Endothelial cell of umbilical vein (primary cell): ENCODE measurements around the gene SAMD7. TPM values are rescaled to one million over a fixed set of nuclear protein-coding genes. Genes with fewer than 3 reads are reported as not detected.

Experiments used
- BruUV-seq: library from RNA; stranded (reverse); fragments of 400-500 nt; replicated peaks from 2 replicates; lab custom pipeline; 2021; lab: Mats Ljungman, UMichigan
- CTCF ChIA-PET: fragments of 300-600, 350-600 bp; sonication (Branson Sonifier 250); formaldehyde crosslinking; loops from one replicate; lab custom pipeline; 2021; ENCODE audit warnings: antibody characterized with exemption, inconsistent platforms; lab: Charles Lee
- POLR2A ChIA-PET: fragments of 300-600, 350-600 bp; sonication (Branson Sonifier 250); formaldehyde crosslinking; loops from one replicate; lab custom pipeline; 2021; ENCODE audit warnings: antibody characterized with exemption, inconsistent platforms; lab: Charles Lee
- DNase-seq: peaks from one replicate; pipeline ENCODE4 v3.0.0-alpha.2; 2011; ENCODE audit warnings: low read depth, low spot score
- FAIRE-seq: peaks from 2 replicates; lab custom pipeline; 2011; peaks lifted over from hg19 to GRCh38; lab: Jason Lieb, UNC
- H2AFZ ChIP-seq: 2 replicates; pipeline ENCODE4 v1.6.0; 2012; ENCODE audit warnings: low read depth, low read length, control low read depth, inconsistent platforms
- H3K27ac ChIP-seq: 2 replicates; pipeline ENCODE4 v1.5.1; 2011; ENCODE audit warnings: low read depth, mild to moderate bottlenecking, control low read depth, low read length, moderate library complexity; ENCODE audit not compliant: insufficient read depth
- H3K27me3 ChIP-seq, 2 experiments: 2 replicates each; pipeline versions ENCODE4 v1.6.0 to v1.6.1; 2011; ENCODE audit warnings: low read length in 2 of 2, mixed read lengths in 1 of 2; ENCODE audit not compliant: control insufficient read depth in 2 of 2, insufficient read depth in 2 of 2
- H3K36me3 ChIP-seq, 2 experiments: 2 replicates in 1 of 2; 3 replicates in 1 of 2; pipeline ENCODE4 v1.5.1; 2011; ENCODE audit warnings: low read length in 2 of 2, mild to moderate bottlenecking in 1 of 2, moderate library complexity in 1 of 2; ENCODE audit not compliant: control insufficient read depth in 2 of 2, insufficient read depth in 2 of 2; ENCODE audit errors: extremely low read depth in 1 of 2
- H3K4me1 ChIP-seq: 3 replicates; pipeline ENCODE4 v1.5.1; 2011; ENCODE audit warnings: mild to moderate bottlenecking, low read length; ENCODE audit not compliant: control insufficient read depth, insufficient read depth; ENCODE audit errors: extremely low read depth
- H3K4me2 ChIP-seq: 2 replicates; pipeline ENCODE4 v1.6.1; 2011; ENCODE audit warnings: low read length, control low read depth, mixed read lengths; ENCODE audit not compliant: insufficient read depth
- H3K4me3 ChIP-seq, 3 experiments: fragments of 200-600 bp in 1 of 3; sonication (generic), shearing (Covaris generic) in 1 of 3; replicated peaks in 1 of 3; 2 replicates each; pipeline ENCODE4 v1.5.1; 2011 to 2016; ENCODE audit warnings: control low read depth in 3 of 3, low read length in 3 of 3, mild to moderate bottlenecking in 2 of 3, inconsistent platforms in 1 of 3, low read depth in 1 of 3, moderate library complexity in 1 of 3; ENCODE audit not compliant: insufficient read depth in 1 of 3
- H3K79me2 ChIP-seq: 2 replicates; pipeline ENCODE4 v1.6.0; 2012; ENCODE audit warnings: low read length, inconsistent platforms; ENCODE audit not compliant: control insufficient read depth, insufficient read depth
- H3K9ac ChIP-seq: replicated peaks from 2 replicates; pipeline ENCODE3; 2011; ENCODE audit warnings: low read length, control low read depth; ENCODE audit not compliant: insufficient read depth; ENCODE audit errors: extremely low read depth
- H3K9me1 ChIP-seq: replicated peaks from 3 replicates; pipeline ENCODE4 v1.6.0; 2011; ENCODE audit warnings: mild to moderate bottlenecking, low read length; ENCODE audit not compliant: control insufficient read depth, insufficient read depth; ENCODE audit errors: extremely low read depth
- H3K9me3 ChIP-seq: replicated peaks from 2 replicates; pipeline ENCODE4 v1.5.1; 2012; ENCODE audit warnings: low read length, inconsistent platforms; ENCODE audit not compliant: control insufficient read depth, insufficient read depth
- H4K20me1 ChIP-seq: replicated peaks from 2 replicates; pipeline ENCODE3; 2011; ENCODE audit warnings: mild to moderate bottlenecking, low read length; ENCODE audit not compliant: control insufficient read depth, insufficient read depth; ENCODE audit errors: extremely low read depth
- CTCF ChIP-seq, 2 donors: IDR thresholded peaks; 1 replicate in 1 of 2; 2 replicates in 1 of 2; pipeline ENCODE4 v1.5.1; 2011; ENCODE audit warnings: low read length in 2 of 2, mild to moderate bottlenecking in 2 of 2, moderate library complexity in 2 of 2, control low read depth in 1 of 2, inconsistent platforms in 1 of 2, low read depth in 1 of 2; ENCODE audit not compliant: insufficient read depth in 1 of 2; ENCODE audit errors: extremely low read depth in 1 of 2
- EZH2 ChIP-seq: IDR thresholded peaks from 2 replicates; pipeline ENCODE4 v1.6.1; 2012; ENCODE audit warnings: borderline replicate concordance, low read depth, mild to moderate bottlenecking, moderate library complexity, low read length, inconsistent platforms; ENCODE audit not compliant: severe bottlenecking
- FOS ChIP-seq: IDR thresholded peaks from 2 replicates; pipeline ENCODE4 v1.6.1; 2011; ENCODE audit warnings: mild to moderate bottlenecking, low read length, moderate library complexity, borderline replicate concordance; ENCODE audit not compliant: insufficient read depth
- GATA2 ChIP-seq: IDR thresholded peaks from 2 replicates; pipeline ENCODE4 v1.7.0; 2011; ENCODE audit warnings: low read depth, mild to moderate bottlenecking, moderate library complexity, mixed read lengths, low read length; ENCODE audit not compliant: insufficient read length, insufficient read depth
- JUN ChIP-seq: IDR thresholded peaks from 2 replicates; pipeline ENCODE4 v1.6.1; 2011; ENCODE audit warnings: borderline replicate concordance, low read depth; ENCODE audit not compliant: insufficient read length, insufficient read depth
- MAX ChIP-seq: IDR thresholded peaks from 2 replicates; pipeline ENCODE4 v1.6.1; 2011; ENCODE audit not compliant: insufficient read depth, insufficient read length
- MYC ChIP-seq: IDR thresholded peaks from one replicate; pipeline ENCODE4 v1.6.1; 2011; ENCODE audit warnings: mild to moderate bottlenecking, low read depth, low read length
- POLR2A ChIP-seq: IDR thresholded peaks from 2 replicates; pipeline ENCODE4 v1.6.1; 2012; ENCODE audit warnings: low read depth, mild to moderate bottlenecking, control low read depth, low read length
- POLR2AphosphoS5 ChIP-seq: IDR thresholded peaks from 2 replicates; pipeline ENCODE4 v1.6.1; 2012; ENCODE audit warnings: low read depth, mild to moderate bottlenecking, control low read depth, low read length, moderate library complexity; ENCODE audit not compliant: insufficient read depth
- dilution Hi-C: fragments of 300-500 bp; cut with MboI; formaldehyde crosslinking; loops from one replicate; pipeline ENCODE4 v1.15.0; 2019; ENCODE audit warnings: low sequenced_read_pairs; ENCODE audit not compliant: extremely low pct_ligation_motif_present
- intact Hi-C: fragments of 100-400 bp; cut with micrococcal nuclease; formaldehyde crosslinking; loops from one replicate; pipeline ENCODE4 v1.10.0; 2022
- polyA plus RNA-seq, 4 experiments: library from polyadenylated mRNA; depleted of rRNA in 3 of 4; stranded (reverse) in 3 of 4; unstranded in 1 of 4; fragments of >200 nt; gene quantifications; 2 replicates each; pipeline versions ENCODE4 v1.2.1 to v1.2.3, GENCODE V29; 2011 to 2012; ENCODE audit warnings: missing spikeins in 1 of 4
- total RNA-seq: library from RNA; stranded (reverse); gene quantifications from 2 replicates; pipeline ENCODE4 v1.2.3, GENCODE V29; 2021

Gene SAMD7
- total and polyA plus RNA-seq, 2 donors (not counting 3 experiments of a cell fraction or from before 2014, with no cell fraction given) = not detected

GRCh38 chr3:169929830-169930519 is 18.6 kb downstream of the SAMD7 start:
- no peak overlapping the region for H3K4me2 ChIP-seq
- H3K4me3 ChIP-seq = no peak overlapping the region
- TF ChIP-seq POLR2AphosphoS5 (no peak), CTCF (IDR thresholded peaks at IDR 0.05; ENCODE audit: extremely low read depth in 1 of 2, insufficient read depth in 1 of 2, low read depth in 1 of 2, low read length in 2 of 2) (no peak), MAX (no peak), POLR2A (no peak), MYC (no peak), EZH2 (no peak), FOS (no peak), GATA2 (no peak), JUN (no peak)
- no peaks in the 10 kb centered on the region for H4K20me1 ChIP-seq
- no peak overlapping the region for H3K27ac ChIP-seq
- ChIA-PET POLR2A (interaction anchor here (0.7 kb wide), 1 partner anchor 19 kb away, joined by 4 read pairs; no protein-coding TSS in a partner anchor), CTCF (no interaction called here)
- no TSS peak for BruUV-seq
- no peaks in the 10 kb centered on the region for H3K36me3 ChIP-seq
- intact Hi-C loops (no loop called here), dilution Hi-C loops (no loop called here)
- H3K9me3 ChIP-seq = no peaks in the 10 kb centered on the region
- no peaks in the 10 kb centered on the region for H3K9me1 ChIP-seq
- H3K79me2 ChIP-seq = no peaks in the 10 kb centered on the region
- H3K9ac ChIP-seq = no peak overlapping the region
- peaks cover 14 to 22% of the 10 kb centered on the region in 2 experiments for H3K27me3 ChIP-seq
- DNase-seq (no peak), FAIRE-seq (no peak)
- H2AFZ ChIP-seq = no peak overlapping the region
- no peaks in the 10 kb centered on the region for H3K4me1 ChIP-seq
